GM12878 (cell line): ENCODE measurements around the gene ARGLU1.

ENCODE experiments used
- CEBPB ChIP-seq, 2 experiments: fragments of 150-350 bp in 1 of 2; IDR thresholded peaks; 2 replicates each; pipeline ENCODE4 v1.6.1; 2012 to 2014; ENCODE audit warnings: low read depth in 2 of 2, low read length in 2 of 2, borderline replicate concordance in 1 of 2, inconsistent platforms in 1 of 2
- CREM ChIP-seq: IDR thresholded peaks from 2 replicates; pipeline ENCODE4 v1.6.1; 2014; ENCODE audit warnings: antibody characterized with exemption, low read depth
- EP300 ChIP-seq, 2 experiments: fragments of 150-350 bp in 1 of 2; IDR thresholded peaks; 2 replicates each; pipeline ENCODE4 v1.6.1; 2011 to 2012; ENCODE audit warnings: low read depth in 2 of 2, low read length in 2 of 2, borderline replicate concordance in 1 of 2, improper control_type of control experiment in 1 of 2, inconsistent platforms in 1 of 2; ENCODE audit not compliant: control insufficient read depth in 1 of 2
- HDAC2 ChIP-seq: fragments of 200-600 bp; sonication (generic); IDR thresholded peaks from 2 replicates; pipeline ENCODE4 v1.6.1; 2017
- HDGF ChIP-seq: fragments of 450-650 bp; IDR thresholded peaks from 2 replicates; pipeline ENCODE4 v1.6.1; 2016; ENCODE audit warnings: antibody characterized with exemption
- PAX5 ChIP-seq: IDR thresholded peaks from 2 replicates; pipeline ENCODE4 v1.6.1; 2011; ENCODE audit warnings: low read depth, low read length, borderline replicate concordance
- POLR2A ChIP-seq: IDR thresholded peaks from 2 replicates; pipeline ENCODE4 v1.6.1; 2011; ENCODE audit warnings: low read depth, mild to moderate bottlenecking, low read length
- POLR2AphosphoS5 ChIP-seq: IDR thresholded peaks from 2 replicates; pipeline ENCODE4 v1.6.1; 2011; ENCODE audit warnings: mild to moderate bottlenecking, low read length, inconsistent platforms
- POU2F2 ChIP-seq: IDR thresholded peaks from 3 replicates; pipeline ENCODE4 v1.6.1; 2011; ENCODE audit warnings: low read depth, mild to moderate bottlenecking, low read length, borderline replicate concordance
- RCOR1 ChIP-seq: conservative IDR thresholded peaks from 2 replicates; pipeline ENCODE4 v1.6.1; 2012; ENCODE audit warnings: low read depth, low read length, improper control_type of control experiment
- TCF7 ChIP-seq: IDR thresholded peaks from 2 replicates; pipeline ENCODE4 v1.6.1; 2014; ENCODE audit warnings: antibody characterized with exemption, borderline replicate concordance

DNA sequence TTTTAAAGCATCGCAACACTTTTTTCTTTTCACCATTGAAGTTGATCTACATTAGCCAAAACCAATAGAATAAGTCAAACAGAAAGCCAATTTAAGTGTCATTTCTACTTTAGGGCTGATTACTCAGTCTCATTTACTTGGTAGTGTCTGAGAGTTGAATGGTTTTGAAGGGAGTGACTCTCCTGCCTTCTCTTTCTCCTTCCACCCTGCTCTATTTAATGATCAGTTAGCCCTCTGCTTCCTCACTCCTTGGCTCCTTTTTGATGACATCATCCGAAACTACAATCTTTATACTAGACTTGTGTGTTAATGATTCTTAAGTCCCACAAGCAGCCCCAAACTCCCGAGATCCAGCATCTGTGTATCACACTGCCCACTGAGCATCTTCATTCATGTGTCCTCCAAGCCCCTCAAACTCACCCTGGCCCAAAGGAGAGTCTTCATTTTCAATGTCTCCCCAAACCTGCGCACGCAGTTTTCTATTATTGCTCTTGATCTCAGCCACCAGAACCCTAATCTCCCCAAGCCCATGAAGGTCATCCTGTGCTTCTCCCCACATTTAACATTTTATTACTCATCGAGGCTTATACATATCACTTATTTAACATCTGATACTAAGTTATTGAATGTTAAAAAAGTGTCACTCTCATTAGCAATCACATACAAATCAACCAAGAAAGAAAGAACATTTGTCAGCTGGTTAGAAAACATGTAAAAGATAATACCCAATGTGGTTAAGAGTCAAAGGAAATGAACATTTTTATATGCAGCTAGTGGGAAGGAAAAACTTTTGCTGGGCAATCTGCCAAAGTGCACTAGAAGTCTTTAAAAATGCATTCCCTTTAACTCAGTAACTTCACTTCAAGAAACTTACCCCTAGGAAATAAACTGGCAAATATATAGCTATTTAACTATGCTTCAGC, 32.2 kb upstream of the ARGLU1 start:
- TF ChIP-seq RCOR1: no peak
- TF ChIP-seq CREM: no peak
- TF ChIP-seq HDAC2: no peak
- no peak for TF ChIP-seq POU2F2
- TF ChIP-seq PAX5: no peak
- no peak for TF ChIP-seq POLR2A
- TF ChIP-seq TCF7: no peak
- no peak for TF ChIP-seq POLR2AphosphoS5
- TF ChIP-seq HDGF: no peak
- TF ChIP-seq EP300 (IDR thresholded peaks at IDR 0.05; ENCODE audit: borderline replicate concordance in 1 of 2, control insufficient read depth in 1 of 2, low read depth in 2 of 2, low read length in 2 of 2): no peak
- TF ChIP-seq CEBPB (IDR thresholded peaks at IDR 0.05; ENCODE audit: borderline replicate concordance in 1 of 2, low read depth in 2 of 2, low read length in 2 of 2): no peak
